ENCODE measurements around the gene TLCD2.
"Not testable (repeated sequence)": the region's sequence is repeated elsewhere in the genome, so short reads cannot be mapped to it uniquely, and the experiment has no call there.

TLCD2 gene

GRCh38 chr17:1735834-1736347 lies 25.7 kb upstream of the TLCD2 start:
- DNase-seq, result no peak

- DNase-seq, result no peak
Measured at GRCh38 chr17:1735418-1735817, 25.2 kb upstream of the TLCD2 start.

- DNase-seq, result no peak
Measured at GRCh38 chr17:1733759-1734158, 23.6 kb upstream of the TLCD2 start.

- DNase-seq, result no peak
Measured at GRCh38 chr17:1732833-1733321, 22.7 kb upstream of the TLCD2 start.

- DNase-seq, result no peak
Measured at GRCh38 chr17:1732241-1732832, 22.2 kb upstream of the TLCD2 start.

- DNase-seq, result no peak
Measured at GRCh38 chr17:1731194-1731506, 21.0 kb upstream of the TLCD2 start.

- DNase-seq, result no peak
Measured at GRCh38 chr17:1730326-1731193, 20.4 kb upstream of the TLCD2 start.

- DNase-seq, result no peak
Measured at GRCh38 chr17:1729966-1730325, 19.8 kb upstream of the TLCD2 start.

- no peak for DNase-seq
Measured at GRCh38 chr17:1727876-1728630, 17.9 kb upstream of the TLCD2 start.

GRCh38 chr17:1727258-1727789 lies 17.1 kb upstream of the TLCD2 start:
- DNase-seq, result no peak

GRCh38 chr17:1726626-1727257 lies 16.6 kb upstream of the TLCD2 start:
- no peak for DNase-seq

- DNase-seq, result no peak
Measured at GRCh38 chr17:1725642-1726511, 15.7 kb upstream of the TLCD2 start.

- no peak for DNase-seq
Measured at GRCh38 chr17:1724869-1725641, 14.9 kb upstream of the TLCD2 start.

GRCh38 chr17:1724351-1724868 lies 14.2 kb upstream of the TLCD2 start, which contains the start of gene WDR81:
Gene WDR81 (plus strand): TSS chr17:1724704. CDS start chr17:1724960, 256 bp downstream.
- peak; percentile 94 for DNase-seq

- DNase-seq, result not testable (repeated sequence)
Measured at GRCh38 chr17:1722022-1722421, 11.8 kb upstream of the TLCD2 start.

- peak; percentile 86 for DNase-seq
Measured at GRCh38 chr17:1720856-1721386, 10.7 kb upstream of the TLCD2 start.

GRCh38 chr17:1718362-1719165 lies 8.4 kb upstream of the TLCD2 start:
- DNase-seq, result peak; percentile 51

GRCh38 chr17:1716912-1717695 lies 6.9 kb upstream of the TLCD2 start:
- peak; percentile 89 for DNase-seq

All from activated CD8-positive, alpha-beta memory T cell treated with anti-CD3 and anti-CD28 coated beads for 24 hours (primary cell).